Neural progenitor cell (in vitro differentiated cells): Measurements from ENCODE around the gene SMIM1.

Experiments
- EZH2 ChIP-seq: fragments of 200-600 bp; sonication (generic); IDR thresholded peaks from 2 replicates; pipeline ENCODE4 v1.6.1; 2017; ENCODE audit warnings: antibody characterized with exemption, mild to moderate bottlenecking, moderate library complexity
- EZH2phosphoT487 ChIP-seq: fragments of 200-600 bp; sonication (generic); IDR thresholded peaks from 2 replicates; pipeline ENCODE4 v1.6.1; 2017; ENCODE audit warnings: antibody characterized with exemption
- TF ChIP-seq, protein P1 (sequence below): fragments of 200-600 bp; sonication (generic); IDR thresholded peaks from 2 replicates; pipeline ENCODE4 v1.5.1; 2017; ENCODE audit warnings: antibody characterized with exemption, mild to moderate bottlenecking

DNA sequence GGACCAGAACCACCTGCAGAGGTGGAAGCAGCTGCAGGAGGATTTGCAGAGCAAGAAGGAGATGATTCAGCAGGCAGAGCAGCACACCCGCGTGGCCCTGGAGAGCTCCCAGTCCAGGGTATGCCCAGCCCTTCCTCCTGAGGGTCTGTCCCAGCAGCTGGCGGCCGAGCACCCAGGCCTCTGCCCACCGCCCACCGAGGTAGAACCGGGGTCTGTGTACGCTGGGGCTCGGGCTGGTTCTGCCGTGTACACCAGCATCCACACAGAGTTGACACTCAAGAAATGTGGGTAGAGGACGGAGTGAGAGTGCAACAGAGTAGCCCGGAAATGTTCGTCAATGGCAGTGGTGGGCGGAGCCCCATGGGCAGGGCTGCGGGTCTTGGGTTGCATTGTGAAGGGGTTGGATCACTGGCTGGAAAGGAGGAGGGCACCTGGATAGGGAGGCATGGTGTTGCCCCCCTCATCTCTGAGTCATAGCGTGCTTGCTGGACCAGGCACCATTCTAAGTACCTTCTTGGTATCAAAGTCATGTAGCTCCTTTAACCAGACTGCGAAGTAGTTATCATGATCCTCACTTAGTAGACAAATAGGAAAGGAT lies 5.1 kb upstream of the SMIM1 start:
- TF ChIP-seq, protein P1, sequence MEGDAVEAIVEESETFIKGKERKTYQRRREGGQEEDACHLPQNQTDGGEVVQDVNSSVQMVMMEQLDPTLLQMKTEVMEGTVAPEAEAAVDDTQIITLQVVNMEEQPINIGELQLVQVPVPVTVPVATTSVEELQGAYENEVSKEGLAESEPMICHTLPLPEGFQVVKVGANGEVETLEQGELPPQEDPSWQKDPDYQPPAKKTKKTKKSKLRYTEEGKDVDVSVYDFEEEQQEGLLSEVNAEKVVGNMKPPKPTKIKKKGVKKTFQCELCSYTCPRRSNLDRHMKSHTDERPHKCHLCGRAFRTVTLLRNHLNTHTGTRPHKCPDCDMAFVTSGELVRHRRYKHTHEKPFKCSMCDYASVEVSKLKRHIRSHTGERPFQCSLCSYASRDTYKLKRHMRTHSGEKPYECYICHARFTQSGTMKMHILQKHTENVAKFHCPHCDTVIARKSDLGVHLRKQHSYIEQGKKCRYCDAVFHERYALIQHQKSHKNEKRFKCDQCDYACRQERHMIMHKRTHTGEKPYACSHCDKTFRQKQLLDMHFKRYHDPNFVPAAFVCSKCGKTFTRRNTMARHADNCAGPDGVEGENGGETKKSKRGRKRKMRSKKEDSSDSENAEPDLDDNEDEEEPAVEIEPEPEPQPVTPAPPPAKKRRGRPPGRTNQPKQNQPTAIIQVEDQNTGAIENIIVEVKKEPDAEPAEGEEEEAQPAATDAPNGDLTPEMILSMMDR = no peak
- TF ChIP-seq EZH2 (no peak), EZH2phosphoT487 (no peak)
